Keratinocyte (primary cell): Measurements from ENCODE around the gene ROBO2. TPM values are rescaled to one million over a fixed set of nuclear protein-coding genes. Genes with fewer than 3 reads are reported as not detected.

ENCODE experiments used
- DNase-seq: peaks from one replicate; pipeline ENCODE4 v3.0.0-alpha.2; 2011; ENCODE audit warnings: low read depth, missing footprints, low spot score
- FAIRE-seq: peaks from 2 replicates; lab custom pipeline; 2011; peaks lifted over from hg19 to GRCh38; lab: Jason Lieb, UNC
- H2AFZ ChIP-seq: 2 replicates; pipeline ENCODE4 v1.6.0; 2012; ENCODE audit warnings: low read length, control low read depth, inconsistent platforms; ENCODE audit not compliant: control insufficient read depth
- H3K27ac ChIP-seq: 2 replicates; pipeline ENCODE4 v1.5.1; 2011; ENCODE audit warnings: low read length; ENCODE audit not compliant: control insufficient read depth, insufficient read depth
- H3K27me3 ChIP-seq: 3 replicates; pipeline ENCODE4 v1.6.0; 2011; ENCODE audit warnings: low read length; ENCODE audit not compliant: control insufficient read depth, insufficient read depth; ENCODE audit errors: extremely low read depth
- H3K36me3 ChIP-seq, 2 experiments: 2 replicates in 1 of 2; 3 replicates in 1 of 2; pipeline ENCODE4 v1.5.1; 2011; ENCODE audit warnings: low read length in 2 of 2, mild to moderate bottlenecking in 1 of 2; ENCODE audit not compliant: control insufficient read depth in 2 of 2, insufficient read depth in 2 of 2; ENCODE audit errors: extremely low read depth in 1 of 2
- H3K4me1 ChIP-seq: 3 replicates; pipeline ENCODE4 v1.5.1; 2011; ENCODE audit warnings: low read length; ENCODE audit not compliant: control insufficient read depth, insufficient read depth; ENCODE audit errors: extremely low read depth
- H3K4me2 ChIP-seq: 3 replicates; pipeline ENCODE4 v1.6.0; 2011; ENCODE audit warnings: low read depth, low read length; ENCODE audit not compliant: control insufficient read depth, insufficient read depth; ENCODE audit errors: extremely low read depth
- H3K4me3 ChIP-seq, 3 experiments: fragments of 200-600 bp in 1 of 3; sonication (generic) in 1 of 3; 2 replicates in 2 of 3; 3 replicates in 1 of 3; pipeline ENCODE4 v1.5.1; 2011 to 2016; ENCODE audit warnings: low read length in 3 of 3, mild to moderate bottlenecking in 3 of 3, control low read depth in 2 of 3, inconsistent platforms in 1 of 3, low read depth in 1 of 3, mixed read lengths in 1 of 3, mixed run types in 1 of 3, moderate library complexity in 1 of 3; ENCODE audit not compliant: control insufficient read depth in 2 of 3, insufficient read depth in 2 of 3; ENCODE audit errors: extremely low read depth in 1 of 3
- H3K79me2 ChIP-seq: 2 replicates; pipeline ENCODE4 v1.6.0; 2012; ENCODE audit warnings: low read length; ENCODE audit not compliant: control insufficient read depth, insufficient read depth
- H3K9ac ChIP-seq: 3 replicates; pipeline ENCODE4 v1.6.0; 2011; ENCODE audit warnings: low read length; ENCODE audit not compliant: control insufficient read depth, insufficient read depth; ENCODE audit errors: extremely low read depth
- H3K9me1 ChIP-seq: 3 replicates; pipeline ENCODE4 v1.6.0; 2011; ENCODE audit warnings: low read length; ENCODE audit not compliant: control insufficient read depth, insufficient read depth; ENCODE audit errors: extremely low read depth
- H3K9me3 ChIP-seq: 2 replicates; pipeline ENCODE4 v1.5.1; 2012; ENCODE audit warnings: low read depth, low read length; ENCODE audit not compliant: control insufficient read depth
- H4K20me1 ChIP-seq: 3 replicates; pipeline ENCODE4 v1.6.0; 2011; ENCODE audit warnings: low read length; ENCODE audit not compliant: control insufficient read depth, insufficient read depth; ENCODE audit errors: extremely low read depth
- EZH2 ChIP-seq: IDR thresholded peaks from one replicate; pipeline ENCODE4 v1.6.1; 2012; ENCODE audit warnings: inconsistent platforms, mild to moderate bottlenecking, low read length, moderate library complexity
- dilution Hi-C: fragments of 300-500 bp; cut with MboI; formaldehyde crosslinking; loops from one replicate; pipeline ENCODE4 v1.7.0; 2020; ENCODE audit warnings: low sequenced_read_pairs; ENCODE audit not compliant: extremely low pct_ligation_motif_present
- polyA plus RNA-seq, 5 experiments: library from polyadenylated mRNA; depleted of rRNA in 3 of 5; stranded (reverse) in 3 of 5; stranded (forward) in 1 of 5; unstranded in 1 of 5; fragments of >200 nt; gene quantifications; 1 replicate in 1 of 5; 2 replicates in 3 of 5; 3 replicates in 1 of 5; pipeline versions ENCODE4 v1.2.1 to v1.2.3, GENCODE V29; 2011 to 2012; ENCODE audit warnings: missing spikeins in 2 of 5, low read depth in 1 of 5, low replicate concordance in 1 of 5
- TF ChIP-seq, protein P1 (sequence below), 3 experiments: IDR thresholded peaks in 1 of 3; conservative IDR thresholded peaks in 1 of 3; optimal IDR thresholded peaks in 1 of 3; 2 replicates in 2 of 3; 3 replicates in 1 of 3; pipeline versions ENCODE3 to v1.5.1; 2011; ENCODE audit warnings: low read length in 3 of 3, mild to moderate bottlenecking in 3 of 3, moderate library complexity in 2 of 3, control low read depth in 1 of 3, inconsistent platforms in 1 of 3; ENCODE audit not compliant: insufficient read depth in 2 of 3; ENCODE audit errors: extremely low read depth in 1 of 3

The ROBO2 gene
- polyA plus RNA-seq, 1 donor (not counting 4 experiments of a cell fraction or from before 2014, with no cell fraction given), result 0.30 TPM

DNA sequence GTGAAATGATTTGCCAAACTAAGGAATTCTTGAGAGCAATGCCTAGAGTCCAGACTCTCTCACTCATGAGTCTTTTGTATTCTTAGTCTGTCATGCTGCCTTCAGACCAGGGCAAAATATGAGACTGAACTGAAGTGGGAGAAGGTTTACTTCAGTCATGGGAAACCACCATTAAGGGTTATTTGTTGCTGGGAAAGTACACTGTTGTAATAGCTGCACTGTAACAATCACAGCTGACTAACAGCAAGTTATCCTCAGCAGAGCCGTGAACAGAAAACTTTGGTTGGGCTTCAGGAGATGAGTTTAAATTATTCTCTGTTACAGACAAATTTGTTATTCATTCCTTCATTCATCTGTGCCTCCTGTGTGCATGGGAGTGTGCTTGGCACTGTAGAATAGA, 258.5 kb downstream of the ROBO2 start:
- Histone ChIP-seq H4K20me1 (no peaks in the 10 kb centered on the region), H3K4me1 (no peaks in the 10 kb centered on the region), H3K9me3 (no peaks in the 10 kb centered on the region), H3K9me1 (no peaks in the 10 kb centered on the region), H2AFZ (no peak overlapping the region), H3K4me3 (no peak overlapping the region), H3K9ac (no peak overlapping the region), H3K4me2 (no peak overlapping the region), H3K27me3 (no peaks in the 10 kb centered on the region), H3K36me3 (no peaks in the 10 kb centered on the region), H3K27ac (no peak overlapping the region), H3K79me2 (no peaks in the 10 kb centered on the region)
- TF ChIP-seq, protein P1, sequence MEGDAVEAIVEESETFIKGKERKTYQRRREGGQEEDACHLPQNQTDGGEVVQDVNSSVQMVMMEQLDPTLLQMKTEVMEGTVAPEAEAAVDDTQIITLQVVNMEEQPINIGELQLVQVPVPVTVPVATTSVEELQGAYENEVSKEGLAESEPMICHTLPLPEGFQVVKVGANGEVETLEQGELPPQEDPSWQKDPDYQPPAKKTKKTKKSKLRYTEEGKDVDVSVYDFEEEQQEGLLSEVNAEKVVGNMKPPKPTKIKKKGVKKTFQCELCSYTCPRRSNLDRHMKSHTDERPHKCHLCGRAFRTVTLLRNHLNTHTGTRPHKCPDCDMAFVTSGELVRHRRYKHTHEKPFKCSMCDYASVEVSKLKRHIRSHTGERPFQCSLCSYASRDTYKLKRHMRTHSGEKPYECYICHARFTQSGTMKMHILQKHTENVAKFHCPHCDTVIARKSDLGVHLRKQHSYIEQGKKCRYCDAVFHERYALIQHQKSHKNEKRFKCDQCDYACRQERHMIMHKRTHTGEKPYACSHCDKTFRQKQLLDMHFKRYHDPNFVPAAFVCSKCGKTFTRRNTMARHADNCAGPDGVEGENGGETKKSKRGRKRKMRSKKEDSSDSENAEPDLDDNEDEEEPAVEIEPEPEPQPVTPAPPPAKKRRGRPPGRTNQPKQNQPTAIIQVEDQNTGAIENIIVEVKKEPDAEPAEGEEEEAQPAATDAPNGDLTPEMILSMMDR (optimal IDR thresholded peaks at IDR 0.05 in 1 of 3, IDR thresholded peaks at IDR 0.05 in 1 of 3, conservative IDR thresholded peaks at IDR 0.05 in 1 of 3; ENCODE audit: extremely low read depth in 1 of 3, insufficient read depth in 2 of 3, low read length in 3 of 3), result no peak
- TF ChIP-seq EZH2, result no peak
- dilution Hi-C loops, result no loop called here
- FAIRE-seq (no peak), DNase-seq (no peak)

- FAIRE-seq (no peak), DNase-seq (no peak)
- no peaks in the 10 kb centered on the region for H3K27me3 ChIP-seq
- H3K4me2 ChIP-seq, result no peak overlapping the region
- no peaks in the 10 kb centered on the region for H3K9me1 ChIP-seq
- no peaks in the 10 kb centered on the region for H3K79me2 ChIP-seq
- H3K9ac ChIP-seq, result no peak overlapping the region
- no peaks in the 10 kb centered on the region for H4K20me1 ChIP-seq
- H3K4me1 ChIP-seq, result no peaks in the 10 kb centered on the region
- H3K36me3 ChIP-seq, result no peaks in the 10 kb centered on the region
- H2AFZ ChIP-seq, result no peak overlapping the region
- TF ChIP-seq, protein P1 (optimal IDR thresholded peaks at IDR 0.05 in 1 of 3, IDR thresholded peaks at IDR 0.05 in 1 of 3, conservative IDR thresholded peaks at IDR 0.05 in 1 of 3; ENCODE audit: extremely low read depth in 1 of 3, insufficient read depth in 2 of 3, low read length in 3 of 3), result no peak
- no peak for TF ChIP-seq EZH2
- no peaks in the 10 kb centered on the region for H3K9me3 ChIP-seq
- H3K27ac ChIP-seq, result no peak overlapping the region
- dilution Hi-C loops, result no loop called here
- H3K4me3 ChIP-seq, result no peak overlapping the region
Observed at GRCh38 chr3:77303955-77304699, 264.2 kb downstream of the ROBO2 start.
